Astrocyte (in vitro differentiated cells and primary cell): Measurements from ENCODE around the gene FAM83D. TPM values are rescaled to one million over a fixed set of nuclear protein-coding genes. Genes with fewer than 3 reads are reported as not detected.

Experiments
- DNase-seq: peaks from one replicate; pipeline ENCODE4 v3.0.0-alpha.2; 2010; ENCODE audit warnings: low read depth
- FAIRE-seq: peaks from 2 replicates; lab custom pipeline; 2011; peaks lifted over from hg19 to GRCh38; lab: Jason Lieb, UNC
- H2AFZ ChIP-seq: 2 replicates; pipeline ENCODE4 v1.6.0; 2012; ENCODE audit warnings: low read depth, low read length, inconsistent platforms
- H3K27ac ChIP-seq: 2 replicates; pipeline ENCODE4 v1.5.1; 2011; ENCODE audit warnings: low read depth, low read length, inconsistent platforms
- H3K27me3 ChIP-seq: 2 replicates; pipeline ENCODE4 v1.6.0; 2011; ENCODE audit warnings: low read length, inconsistent platforms; ENCODE audit not compliant: insufficient read depth
- H3K36me3 ChIP-seq: 2 replicates; pipeline ENCODE4 v1.5.1; 2011; ENCODE audit warnings: low read length, inconsistent platforms; ENCODE audit not compliant: insufficient read depth
- H3K4me1 ChIP-seq: 2 replicates; pipeline ENCODE4 v1.5.1; 2011; ENCODE audit warnings: low read length, inconsistent platforms; ENCODE audit not compliant: insufficient read depth
- H3K4me2 ChIP-seq: 2 replicates; pipeline ENCODE4 v1.6.0; 2012; ENCODE audit warnings: low read length, inconsistent platforms
- H3K4me3 ChIP-seq: 2 replicates; pipeline ENCODE4 v1.5.1; 2011; ENCODE audit warnings: low read depth, mild to moderate bottlenecking, low read length, inconsistent platforms; ENCODE audit not compliant: insufficient read depth
- H3K79me2 ChIP-seq: 2 replicates; pipeline ENCODE4 v1.6.0; 2012; ENCODE audit warnings: mild to moderate bottlenecking, low read length, inconsistent platforms; ENCODE audit not compliant: insufficient read depth
- H3K9ac ChIP-seq: 2 replicates; pipeline ENCODE4 v1.6.0; 2012; ENCODE audit warnings: mild to moderate bottlenecking, low read length, inconsistent platforms
- H3K9me3 ChIP-seq: 2 replicates; pipeline ENCODE4 v1.5.1; 2012; ENCODE audit warnings: low read depth, mild to moderate bottlenecking, low read length, inconsistent platforms; ENCODE audit not compliant: insufficient read depth
- H4K20me1 ChIP-seq: 2 replicates; pipeline ENCODE4 v1.6.0; 2012; ENCODE audit warnings: low read length, inconsistent platforms; ENCODE audit not compliant: insufficient read depth
- H3K27ac Mint-ChIP-seq: one replicate; pipeline ENCODE4 v1.8.0; 2021; ENCODE audit warnings: mild to moderate bottlenecking, mixed read lengths; ENCODE audit not compliant: unreplicated experiment
- H3K27me3 Mint-ChIP-seq: one replicate; pipeline ENCODE4 v1.8.0; 2021; ENCODE audit warnings: low read depth, mixed read lengths; ENCODE audit not compliant: unreplicated experiment
- H3K36me3 Mint-ChIP-seq: one replicate; pipeline ENCODE4 v1.8.0; 2021; ENCODE audit warnings: low read depth, mixed read lengths; ENCODE audit not compliant: unreplicated experiment
- H3K4me1 Mint-ChIP-seq: one replicate; pipeline ENCODE4 v1.8.0; 2021; ENCODE audit warnings: low read depth, mixed read lengths; ENCODE audit not compliant: unreplicated experiment
- H3K4me3 Mint-ChIP-seq: one replicate; pipeline ENCODE4 v1.8.0; 2021; ENCODE audit warnings: mild to moderate bottlenecking, moderate library complexity, mixed read lengths; ENCODE audit not compliant: unreplicated experiment
- H3K9me3 Mint-ChIP-seq: one replicate; pipeline ENCODE4 v1.8.0; 2021; ENCODE audit warnings: mild to moderate bottlenecking, mixed read lengths; ENCODE audit not compliant: unreplicated experiment
- CTCF ChIP-seq: IDR thresholded peaks from 2 replicates; pipeline ENCODE4 v1.5.1; 2011; ENCODE audit warnings: low read depth, mild to moderate bottlenecking, inconsistent platforms, low read length, moderate library complexity; ENCODE audit not compliant: insufficient read depth
- EZH2 ChIP-seq: IDR thresholded peaks from 2 replicates; pipeline ENCODE4 v1.6.1; 2012; ENCODE audit warnings: mild to moderate bottlenecking, low read length, inconsistent platforms; ENCODE audit not compliant: insufficient read depth
- total RNA-seq: library from RNA; stranded (reverse); gene quantifications from 2 replicates; pipeline ENCODE4 v1.2.1, GENCODE V29; 2021

The FAM83D gene
- total RNA-seq, 1 donor from 2014 or later: 3.3 TPM

- H3K79me2 ChIP-seq: no peaks in the 10 kb centered on the region
- H3K4me3 ChIP-seq: no peak overlapping the region
- H3K36me3 ChIP-seq: no peaks in the 10 kb centered on the region
- H3K36me3 Mint-ChIP-seq: no peaks in the 10 kb centered on the region
- no peaks in the 10 kb centered on the region for H3K4me1 Mint-ChIP-seq
- H3K27me3 ChIP-seq: peaks cover 23% of the 10 kb centered on the region
- TF ChIP-seq CTCF (no peak), EZH2 (no peak)
- H3K9me3 ChIP-seq: no peaks in the 10 kb centered on the region
- DNase-seq (no peak), FAIRE-seq (no peak)
- no peak overlapping the region for H2AFZ ChIP-seq
- H3K27me3 Mint-ChIP-seq: peaks cover 19% of the 10 kb centered on the region
- H3K4me1 ChIP-seq: no peaks in the 10 kb centered on the region
- H3K27ac ChIP-seq: no peak overlapping the region
- no peak overlapping the region for H3K4me2 ChIP-seq
- H3K27ac Mint-ChIP-seq: no peak overlapping the region
- no peak overlapping the region for H3K9ac ChIP-seq
- H3K4me3 Mint-ChIP-seq: no peak overlapping the region
- H3K9me3 Mint-ChIP-seq: no peaks in the 10 kb centered on the region
- H4K20me1 ChIP-seq: no peaks in the 10 kb centered on the region
Observed at GRCh38 chr20:38890497-38890818, 35.8 kb upstream of the FAM83D start.

- Mint-ChIP-seq H3K36me3 (no peaks in the 10 kb centered on the region), H3K4me3 (no peak overlapping the region), H3K4me1 (no peaks in the 10 kb centered on the region), H3K27ac (no peak overlapping the region), H3K9me3 (no peaks in the 10 kb centered on the region), H3K27me3 (peaks cover 21% of the 10 kb centered on the region)
- DNase-seq (no peak), FAIRE-seq (no peak)
- Histone ChIP-seq H2AFZ (no peak overlapping the region), H3K4me3 (no peak overlapping the region), H3K27ac (no peak overlapping the region), H3K79me2 (no peaks in the 10 kb centered on the region), H3K4me2 (no peak overlapping the region), H3K27me3 (peaks cover 23% of the 10 kb centered on the region), H3K4me1 (no peaks in the 10 kb centered on the region), H3K9ac (no peak overlapping the region), H3K9me3 (no peaks in the 10 kb centered on the region), H3K36me3 (no peaks in the 10 kb centered on the region), H4K20me1 (no peaks in the 10 kb centered on the region)
- TF ChIP-seq CTCF (no peak), EZH2 (no peak)
Observed at GRCh38 chr20:38892091-38892981, 33.9 kb upstream of the FAM83D start.

- no peak overlapping the region for H3K9ac ChIP-seq
- H2AFZ ChIP-seq: no peak overlapping the region
- H3K27me3 Mint-ChIP-seq: peaks cover 21% of the 10 kb centered on the region
- H3K9me3 Mint-ChIP-seq: no peaks in the 10 kb centered on the region
- H4K20me1 ChIP-seq: no peaks in the 10 kb centered on the region
- H3K4me3 ChIP-seq: no peak overlapping the region
- H3K4me2 ChIP-seq: no peak overlapping the region
- FAIRE-seq: no peak
- no peak overlapping the region for H3K4me3 Mint-ChIP-seq
- H3K36me3 Mint-ChIP-seq: no peaks in the 10 kb centered on the region
- no peak for DNase-seq
- H3K27me3 ChIP-seq: peaks cover 23% of the 10 kb centered on the region
- no peaks in the 10 kb centered on the region for H3K4me1 ChIP-seq
- no peaks in the 10 kb centered on the region for H3K4me1 Mint-ChIP-seq
- no peak overlapping the region for H3K27ac ChIP-seq
- TF ChIP-seq CTCF (no peak), EZH2 (no peak)
- H3K27ac Mint-ChIP-seq: no peak overlapping the region
- no peaks in the 10 kb centered on the region for H3K36me3 ChIP-seq
- H3K79me2 ChIP-seq: no peaks in the 10 kb centered on the region
- no peaks in the 10 kb centered on the region for H3K9me3 ChIP-seq
Observed at GRCh38 chr20:38893056-38893564, 33.1 kb upstream of the FAM83D start.
